C1 segment of cervical spinal cord (tissue), 14 donors: ENCODE measurements around the gene ZNF57.
"Not testable (repeated sequence)": the region's sequence is repeated elsewhere in the genome, so short reads cannot be mapped to it uniquely, and the experiment has no call there.

ENCODE experiments used
- DNase-seq, 14 donors: peaks; one replicate each; lab custom pipeline; 2025; lab: John Stamatoyannopoulos, UW

ZNF57 gene

DNA sequence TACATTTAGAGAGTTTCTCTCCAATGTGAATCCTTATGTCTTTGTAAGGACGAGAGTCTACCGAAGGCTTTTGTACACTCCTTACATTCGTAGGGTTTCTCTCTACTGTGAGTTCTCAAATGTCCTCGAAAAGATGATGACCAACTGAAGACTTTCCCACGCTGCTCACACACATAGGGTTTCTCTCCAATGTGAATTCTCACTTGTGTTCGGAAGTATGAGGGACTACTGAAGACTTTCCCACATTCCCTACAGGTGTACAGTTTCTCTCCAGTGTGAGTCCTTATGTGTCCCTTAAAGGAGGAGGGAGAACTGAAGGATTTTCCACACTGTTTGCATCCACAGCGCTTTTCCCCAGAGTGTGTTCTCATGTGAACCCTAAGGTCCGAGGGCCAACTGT is 4.0 kb upstream of the ZNF57 start:
- no peak for DNase-seq

DNA sequence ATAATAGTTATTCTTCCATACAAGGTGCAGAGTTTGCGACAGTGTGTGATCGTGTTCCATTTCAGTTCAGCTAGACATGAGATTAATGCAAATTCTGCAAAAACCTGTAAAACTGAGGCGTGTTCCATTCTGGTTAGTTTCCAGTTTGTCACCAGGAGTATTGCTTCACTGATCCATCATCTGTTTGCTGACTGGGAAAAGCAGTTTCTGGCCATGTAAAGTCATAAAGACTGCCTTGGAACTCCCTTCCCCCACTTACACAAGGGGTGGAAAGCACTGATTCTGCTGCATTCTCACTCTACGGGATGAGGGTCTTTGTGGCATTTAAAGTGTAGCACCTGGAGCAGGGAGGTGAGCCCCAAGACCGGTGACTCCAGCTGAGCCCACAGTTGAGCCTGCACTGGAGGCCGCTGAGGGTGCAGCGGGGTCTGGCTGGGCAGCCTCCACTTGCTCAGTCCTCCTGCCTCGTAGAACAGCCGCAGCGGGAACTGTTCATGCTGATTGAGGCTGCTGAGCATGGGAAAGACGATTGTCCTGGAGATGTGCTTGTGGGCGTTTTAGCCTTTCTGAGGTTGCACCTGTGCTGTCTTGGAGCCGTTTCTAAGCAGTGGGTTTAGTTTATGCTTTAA is 2.0 kb downstream of the ZNF57 start:
- no peak for DNase-seq

DNA sequence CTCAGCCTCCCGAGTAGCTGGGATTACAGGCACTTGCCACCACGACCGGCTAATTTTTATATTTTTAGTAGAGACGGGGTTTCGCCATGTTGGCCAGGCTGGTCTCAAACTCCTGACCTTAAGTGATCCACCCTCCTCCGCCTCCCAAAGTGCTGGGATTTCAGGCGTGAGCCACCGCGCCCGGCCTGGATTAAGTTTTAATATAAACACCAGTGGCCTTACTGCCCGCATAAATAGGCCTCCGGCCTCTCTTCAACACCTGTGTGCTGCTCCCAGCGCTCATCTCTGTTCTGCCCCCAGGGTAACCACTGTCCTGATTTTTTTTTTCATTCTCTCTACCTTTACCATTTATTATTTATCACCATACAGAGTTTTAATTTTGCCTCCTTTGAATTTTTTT is 2.6 kb downstream of the ZNF57 start:
- not testable (repeated sequence) for DNase-seq

DNA sequence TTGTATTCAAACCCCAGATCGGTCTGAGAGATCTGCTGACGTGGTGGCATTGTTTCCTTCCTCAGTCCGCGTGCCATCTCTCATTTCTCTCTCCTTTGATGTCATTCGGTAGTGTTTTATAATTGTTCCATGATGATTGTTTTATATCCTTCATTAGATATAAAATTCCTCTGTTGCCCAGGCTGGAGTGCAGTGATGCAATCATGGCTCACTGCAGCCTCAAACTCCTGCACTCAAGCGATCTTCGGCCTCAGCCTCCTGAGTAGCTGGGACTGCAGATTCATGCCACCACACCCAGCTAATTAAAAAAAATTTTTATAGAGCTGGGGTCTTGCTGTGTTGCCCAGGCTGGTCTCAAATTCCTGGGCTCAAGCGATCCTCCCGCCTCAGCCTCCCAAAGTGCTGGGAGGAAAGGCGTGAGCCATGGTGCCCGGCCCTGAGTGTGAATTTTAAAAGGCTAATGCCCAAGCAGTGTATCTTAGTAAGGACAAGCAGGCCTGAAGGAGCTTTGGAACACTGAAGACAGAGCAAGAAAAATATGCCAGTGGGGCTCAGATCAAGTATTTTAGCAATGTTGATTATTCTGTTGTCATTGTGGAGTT is 5.3 kb downstream of the ZNF57 start:
- DNase-seq: no peak

DNA sequence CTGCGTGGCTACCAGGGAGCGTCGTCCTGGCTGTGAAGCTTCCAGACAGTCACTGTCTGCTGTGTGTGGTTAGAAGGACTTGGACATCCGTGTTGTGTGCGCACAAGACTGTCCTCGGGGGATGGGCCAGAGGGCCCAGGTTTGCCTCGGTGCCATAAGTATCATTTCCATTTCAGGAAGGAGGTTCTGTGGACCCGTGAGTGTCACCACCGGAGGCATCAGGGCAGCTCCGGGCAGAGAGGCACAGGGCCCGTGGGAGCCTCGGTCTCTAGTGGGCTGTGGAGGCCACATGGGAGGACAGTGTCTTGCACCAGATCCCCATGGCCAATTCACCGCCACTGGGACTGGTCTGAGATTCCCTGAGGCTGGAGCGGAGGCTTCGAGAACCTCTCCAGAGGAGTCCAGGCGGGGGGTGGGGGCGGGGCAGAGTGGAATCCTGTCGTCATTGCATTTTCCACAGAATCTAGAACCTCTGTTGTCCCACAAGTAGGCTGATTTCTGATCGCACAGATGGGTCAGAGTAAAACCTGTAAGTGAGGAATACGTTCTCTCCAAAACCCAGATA is 6.0 kb downstream of the ZNF57 start:
- no peak for DNase-seq

DNA sequence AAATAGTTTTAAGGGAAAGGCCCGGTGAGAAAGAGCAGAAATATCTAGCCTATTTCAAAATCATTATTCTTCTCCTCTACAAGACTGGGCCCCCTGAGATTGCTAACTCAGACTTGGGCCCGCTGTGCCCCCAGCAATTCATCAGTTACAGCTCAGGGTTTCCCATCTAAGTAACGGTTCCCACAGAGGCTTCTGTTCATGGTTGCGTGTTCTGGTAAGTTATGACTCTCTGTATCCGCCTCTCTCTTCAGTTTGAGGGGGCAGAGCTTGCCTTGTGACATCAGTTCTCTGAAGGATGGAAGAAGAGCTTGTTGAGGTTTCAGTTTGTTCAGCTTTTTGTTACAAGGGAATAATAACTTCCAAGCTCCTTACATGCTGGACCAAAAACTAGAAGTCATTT is 11.6 kb downstream of the ZNF57 start:
- no peak for DNase-seq

DNA sequence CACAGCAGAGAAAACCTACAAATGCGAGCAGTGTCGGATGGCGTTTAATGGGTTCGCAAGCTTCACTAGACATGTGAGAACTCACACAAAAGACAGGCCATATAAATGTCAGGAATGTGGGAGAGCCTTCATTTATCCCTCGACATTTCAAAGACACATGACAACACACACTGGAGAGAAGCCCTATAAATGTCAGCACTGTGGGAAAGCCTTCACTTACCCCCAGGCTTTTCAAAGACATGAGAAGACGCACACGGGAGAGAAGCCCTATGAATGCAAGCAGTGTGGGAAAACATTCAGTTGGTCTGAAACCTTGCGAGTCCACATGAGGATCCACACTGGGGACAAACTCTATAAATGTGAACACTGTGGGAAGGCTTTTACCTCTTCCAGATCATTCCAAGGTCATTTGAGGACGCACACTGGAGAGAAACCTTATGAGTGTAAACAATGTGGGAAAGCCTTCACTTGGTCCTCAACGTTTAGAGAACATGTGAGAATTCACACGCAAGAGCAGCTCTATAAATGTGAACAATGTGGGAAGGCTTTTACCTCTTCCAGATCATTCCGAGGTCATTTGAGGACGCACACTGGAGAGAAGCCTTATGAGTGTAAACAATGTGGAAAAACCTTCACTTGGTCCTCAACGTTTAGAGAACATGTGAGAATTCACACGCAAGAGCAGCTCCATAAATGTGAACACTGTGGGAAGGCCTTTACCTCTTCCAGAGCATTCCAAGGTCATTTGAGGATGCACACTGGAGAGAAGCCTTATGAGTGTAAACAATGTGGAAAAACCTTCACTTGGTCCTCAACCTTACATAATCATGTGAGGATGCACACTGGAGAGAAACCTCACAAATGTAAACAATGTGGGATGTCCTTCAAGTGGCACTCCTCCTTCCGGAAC is 16.8 kb downstream of the ZNF57 start:
- DNase-seq: no peak

DNA sequence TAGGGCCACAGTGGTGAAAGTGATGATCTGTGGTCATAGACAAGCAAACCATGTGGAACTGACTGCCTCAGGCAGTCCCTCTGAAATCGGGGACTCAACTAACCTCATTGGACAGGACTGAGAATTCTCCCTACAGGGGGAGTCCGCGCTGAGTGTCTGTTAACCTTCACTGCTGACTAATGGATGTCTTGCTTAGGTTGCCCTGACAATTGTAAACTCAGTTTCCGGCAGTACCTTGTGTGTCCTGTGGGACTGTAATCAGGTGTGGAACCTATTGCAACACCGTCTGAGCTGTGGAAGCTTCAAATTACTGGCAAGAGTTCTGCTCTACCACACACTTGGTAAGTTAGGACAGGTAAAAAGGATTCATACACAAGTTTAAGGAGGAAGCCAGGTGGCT is 22.3 kb downstream of the ZNF57 start:
- DNase-seq: no peak

DNA sequence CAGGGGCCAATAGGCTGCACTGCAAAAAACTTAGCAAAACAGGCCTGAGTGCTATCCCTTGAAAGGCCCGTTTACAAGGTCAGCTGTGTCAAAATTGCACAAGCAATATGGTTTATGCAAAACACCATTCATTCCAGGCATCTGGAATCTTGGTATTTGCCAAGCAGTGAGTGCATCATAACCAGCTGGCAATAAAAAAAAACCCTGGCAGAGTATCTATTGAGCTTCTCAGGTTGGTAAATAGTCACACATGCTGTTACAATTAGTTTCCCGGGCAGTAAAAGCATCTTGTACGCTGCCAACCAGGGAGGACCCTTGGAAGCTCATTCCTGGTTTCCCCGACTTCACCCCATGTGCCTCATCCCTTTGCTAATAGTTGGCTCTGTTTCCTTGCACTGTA is 22.8 kb downstream of the ZNF57 start:
- peak in 3 of 14 donors; percentile 12 to 42 (median 32) for DNase-seq

DNA sequence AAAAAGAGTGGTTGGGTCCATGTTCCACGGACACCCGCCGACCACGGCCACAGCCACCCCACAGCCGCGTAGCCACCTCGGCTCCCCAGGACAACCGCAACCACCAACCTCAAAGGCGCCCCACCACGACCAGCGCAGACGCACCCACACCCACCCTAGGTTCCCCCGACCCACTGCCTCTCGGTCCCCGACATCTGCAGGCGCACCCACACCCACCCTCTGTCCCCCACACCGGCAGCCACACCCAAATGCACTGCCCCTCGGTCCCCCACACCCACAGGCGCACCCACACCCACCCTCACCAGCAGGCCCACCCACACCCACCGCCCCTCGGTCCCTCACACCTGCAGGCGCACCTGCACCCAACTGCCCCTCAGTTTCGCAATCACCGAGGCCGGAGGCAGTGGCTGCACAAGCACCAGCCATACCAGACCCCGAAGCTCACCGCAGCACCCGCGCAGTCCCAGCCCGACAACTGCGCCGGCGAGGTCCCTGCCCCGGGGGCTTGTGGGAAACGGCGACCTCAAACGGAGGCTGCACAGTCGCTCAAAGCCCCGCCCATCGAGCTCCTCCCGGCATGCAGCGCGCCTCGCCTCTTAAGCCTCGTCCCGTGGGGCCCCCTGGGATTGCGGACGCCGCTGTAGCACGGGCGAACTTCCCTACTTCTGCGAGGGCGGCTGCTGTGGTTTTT is 25.8 kb downstream of the ZNF57 start:
- no peak for DNase-seq

DNA sequence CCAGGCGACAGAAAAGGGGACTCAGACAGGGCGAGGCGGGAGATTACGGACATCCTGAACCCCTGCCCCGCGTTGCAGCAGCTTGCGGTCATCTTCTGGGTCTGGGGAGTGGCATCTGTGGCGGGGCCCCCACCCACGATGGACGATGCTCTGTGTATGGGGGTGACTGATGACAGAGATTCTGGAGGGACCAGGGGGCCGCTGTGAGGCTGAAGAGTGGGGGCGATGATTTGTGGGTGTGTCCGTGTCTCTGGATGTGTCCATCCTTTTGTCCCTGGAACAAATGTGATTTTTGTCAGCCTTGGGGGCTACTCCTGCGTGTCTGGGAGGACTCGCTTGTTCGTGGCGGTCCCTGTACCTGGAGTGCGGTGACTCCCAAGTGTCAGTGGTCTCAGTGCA is 26.3 kb downstream of the ZNF57 start:
- DNase-seq: no peak

DNA sequence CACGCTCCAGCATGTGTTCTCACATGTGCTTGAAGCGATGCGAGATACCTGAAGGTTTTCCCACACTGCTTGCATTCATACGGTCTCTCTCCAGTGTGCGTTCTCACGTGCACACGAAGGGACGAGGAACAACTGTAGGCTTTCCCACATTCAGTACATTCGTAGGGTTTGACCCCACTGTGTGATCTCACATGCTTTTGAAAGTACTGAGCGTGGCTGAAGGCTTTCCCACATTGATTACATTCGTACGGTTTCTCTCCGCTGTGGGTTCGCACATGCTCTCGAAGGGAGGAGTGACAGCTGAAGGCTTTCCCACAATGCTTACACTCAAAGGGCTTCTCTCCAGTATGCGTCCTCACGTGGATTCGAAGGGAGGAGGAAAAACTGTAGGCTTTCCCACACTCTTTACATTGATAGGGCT is 32.8 kb downstream of the ZNF57 start:
- DNase-seq: no peak

DNA sequence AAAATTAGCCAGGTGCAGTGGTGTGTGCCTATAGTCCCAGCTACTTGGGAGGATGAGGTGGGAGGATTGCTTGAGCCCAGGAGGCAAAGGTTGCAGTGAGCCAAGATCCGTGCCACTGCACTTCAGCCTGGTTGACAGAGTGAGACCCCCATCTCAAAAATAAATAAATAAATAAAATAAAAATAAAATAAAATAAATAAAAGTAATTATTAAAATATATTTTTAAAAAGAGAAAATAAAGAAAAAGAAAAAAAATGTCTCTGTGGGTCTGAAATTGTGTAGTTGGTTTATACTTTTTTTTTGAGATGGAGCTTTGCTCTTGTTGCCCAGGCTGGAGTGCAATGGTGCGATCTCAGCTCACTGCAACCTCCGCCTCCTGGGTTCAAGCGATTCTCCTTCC is 35.1 kb downstream of the ZNF57 start:
- not testable (repeated sequence) for DNase-seq

DNA sequence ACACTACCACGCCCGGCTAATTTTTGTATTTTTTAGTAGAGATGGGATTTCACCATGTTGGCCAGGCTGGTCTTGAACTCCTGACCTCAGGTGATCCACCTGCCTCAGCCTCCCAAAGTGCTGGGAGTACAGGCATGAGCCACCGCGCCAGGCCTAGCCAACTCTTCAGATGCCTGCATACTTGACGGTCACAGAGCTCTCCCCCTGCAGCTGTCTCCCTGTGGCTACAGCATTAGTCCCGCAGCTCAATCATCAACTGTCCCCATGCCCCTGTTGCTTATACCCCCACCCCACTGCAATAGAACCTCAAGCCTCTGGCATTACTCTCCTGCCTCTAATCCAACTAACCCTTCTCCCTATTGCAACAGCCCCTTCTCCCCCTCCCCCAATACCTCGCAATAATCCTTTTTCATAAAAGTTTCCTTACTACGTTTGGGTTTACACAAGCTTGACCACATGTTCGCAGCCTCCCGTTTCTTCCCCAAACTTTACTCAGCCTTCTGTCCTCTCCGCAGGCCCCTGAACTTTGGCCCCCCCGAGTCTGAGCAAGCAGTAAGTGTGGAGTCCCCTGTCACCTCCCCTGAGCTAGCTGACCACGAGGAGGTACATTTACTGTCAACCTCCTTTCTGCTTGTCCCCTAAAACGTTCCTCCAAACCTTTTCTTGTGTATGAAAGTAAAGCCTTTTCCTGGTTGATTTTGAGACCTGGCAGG is 42.4 kb downstream of the ZNF57 start:
- no peak for DNase-seq

DNA sequence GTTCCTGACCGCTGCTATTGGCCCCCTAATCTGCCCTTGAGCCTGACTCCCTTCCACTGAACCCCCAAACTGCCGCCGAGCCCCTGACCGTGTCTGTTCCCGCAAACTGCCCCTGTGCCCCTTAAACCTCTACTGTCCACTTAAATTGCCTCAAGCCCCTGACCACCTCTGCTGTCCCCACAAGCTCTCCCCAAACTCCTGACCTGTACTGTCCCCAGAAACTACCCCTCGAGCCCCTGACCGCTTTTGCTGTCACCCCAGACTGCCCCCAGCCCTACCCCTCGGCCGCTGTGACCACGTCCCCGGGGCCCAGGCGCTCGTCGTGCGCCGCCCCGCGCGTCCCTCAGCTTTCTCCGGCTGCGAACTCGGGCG is 43.7 kb downstream of the ZNF57 start:
- no peak for DNase-seq

DNA sequence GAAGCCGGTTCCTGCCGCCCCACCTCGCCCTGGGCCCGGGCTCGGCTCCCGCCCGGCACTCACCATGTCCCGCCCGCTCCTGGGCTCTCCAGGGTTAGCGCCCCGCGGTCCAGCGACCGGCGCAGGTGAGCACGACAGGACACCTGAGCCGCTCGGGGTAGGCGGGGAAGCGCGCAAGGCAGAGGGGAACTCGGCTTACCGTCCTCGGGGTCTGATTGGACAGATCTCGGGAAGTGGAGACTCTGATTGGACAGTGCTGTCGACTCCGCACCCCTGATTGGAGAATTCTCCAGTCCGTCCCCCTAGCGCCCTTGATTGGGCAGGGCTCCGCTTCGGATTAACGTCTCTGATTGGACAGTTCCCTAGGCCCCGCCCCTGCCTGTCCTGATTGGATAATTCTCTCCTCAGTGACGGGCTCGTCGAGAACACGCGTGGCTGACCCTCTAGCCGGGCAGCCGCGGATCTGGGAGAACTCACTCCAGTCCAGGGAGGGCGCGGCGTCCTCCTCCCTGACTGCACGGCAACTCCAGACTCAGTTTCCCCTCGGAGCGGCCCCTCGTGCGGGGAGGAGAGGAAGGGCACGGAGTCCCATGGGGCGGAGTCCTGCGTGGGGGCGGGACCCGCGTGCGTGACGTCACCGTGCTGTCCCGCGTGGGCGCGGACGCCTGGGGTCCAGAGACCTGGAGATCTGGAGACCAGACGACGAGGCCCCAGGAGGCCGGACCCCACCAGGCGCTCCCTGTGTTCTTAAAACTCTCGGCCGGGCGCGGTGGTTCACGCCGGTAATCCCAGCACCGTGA is 44.2 kb downstream of the ZNF57 start, which contains the start of gene ZNF77:
Gene ZNF77 (minus strand): TSS at position 197 of the 800 bp plus-strand sequence. CDS start 131 bp downstream, at position 66.
- peak; percentile 90 to 99 (median 96) for DNase-seq

DNA sequence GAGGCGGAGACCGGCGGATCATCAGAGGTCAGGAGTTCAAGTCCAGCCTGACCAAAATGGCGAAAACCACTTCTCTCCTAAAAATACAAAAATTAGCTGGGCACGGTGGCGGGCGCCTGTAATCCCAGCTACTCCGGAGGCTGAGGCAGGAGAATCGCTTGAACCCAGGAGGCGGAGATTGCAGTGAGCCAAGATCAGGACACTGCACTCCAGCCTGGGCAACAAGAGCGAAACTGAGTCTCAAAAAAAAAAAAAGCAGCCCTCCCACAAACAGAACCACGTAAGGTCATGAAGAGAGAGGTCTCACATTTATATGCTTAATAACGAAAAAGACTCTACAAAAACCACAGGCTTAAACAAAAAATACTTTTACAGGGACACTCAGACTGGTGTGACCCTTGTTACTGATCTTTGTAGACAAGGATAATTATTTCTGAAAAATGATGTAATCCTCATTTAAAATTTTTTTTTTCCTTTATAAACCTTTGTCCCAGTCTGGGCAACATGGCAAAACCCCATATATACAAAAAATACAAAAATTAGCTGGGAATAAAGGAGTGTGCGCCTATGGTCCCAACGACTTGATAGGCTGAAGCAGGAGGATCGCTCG is 45.0 kb downstream of the ZNF57 start:
- no peak for DNase-seq

DNA sequence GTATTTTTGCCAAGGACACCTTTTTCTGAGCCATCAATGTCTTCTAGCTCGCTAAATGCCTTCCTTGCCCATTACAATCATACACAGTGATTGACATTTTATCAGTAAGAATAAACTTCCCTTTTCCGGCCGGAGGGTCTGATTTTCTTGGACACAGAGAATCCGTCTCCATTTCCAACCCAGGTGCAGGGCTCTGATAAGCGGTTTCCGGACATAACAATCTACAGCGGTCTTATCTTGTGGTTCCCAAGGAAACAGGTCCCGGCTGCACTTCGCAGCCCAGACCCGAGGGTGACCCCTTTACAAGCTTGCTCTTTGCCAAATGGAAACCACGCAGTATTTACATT is 49.2 kb downstream of the ZNF57 start:
- DNase-seq: peak in 1 of 14 donors; percentile 48

DNA sequence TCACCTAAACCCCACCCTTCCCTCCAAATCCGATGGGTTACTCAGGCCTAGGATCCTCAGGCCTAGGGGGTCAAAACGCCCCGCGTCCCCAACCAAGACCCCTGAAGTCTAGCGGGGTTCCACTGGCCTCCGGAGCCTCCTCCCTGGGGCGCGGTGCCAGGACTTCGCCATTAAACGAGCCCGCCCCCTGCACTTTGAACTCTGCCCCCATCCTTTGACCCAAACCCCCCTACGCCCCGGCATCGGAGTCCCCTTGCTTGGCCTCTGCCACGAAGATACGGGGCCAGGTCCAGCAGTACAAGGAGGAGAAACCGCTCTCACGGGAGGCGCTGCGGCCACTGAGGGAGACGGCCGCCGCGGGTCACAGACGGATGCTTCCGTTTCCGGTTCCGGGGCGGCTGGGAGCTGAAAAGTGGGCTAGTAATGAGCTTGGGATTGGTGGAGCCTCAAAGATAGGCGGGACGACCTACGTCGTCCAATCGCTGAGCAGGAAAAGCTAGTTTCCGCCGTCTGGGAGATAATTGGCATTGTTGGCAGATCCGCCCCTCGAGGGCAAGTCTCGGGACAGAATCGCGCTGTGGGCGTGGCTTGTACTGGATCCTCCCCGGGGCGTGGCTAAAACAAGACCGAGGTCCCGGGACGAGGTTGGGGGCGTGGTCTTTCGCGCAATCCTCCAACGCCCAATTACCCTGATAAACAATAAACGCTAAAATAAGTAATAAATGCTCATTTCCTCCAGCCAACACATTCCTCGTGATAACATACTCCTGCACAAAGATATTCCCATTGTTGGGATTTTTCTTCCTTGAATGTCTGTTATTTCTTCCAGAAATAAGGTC is 49.8 kb downstream of the ZNF57 start:
- peak; percentile 77 to 100 (median 97) for DNase-seq
